A673 (cell line): ENCODE measurements around the gene SEC62.

Experiments used
- EZH2 ChIP-seq: fragments of 200-600 bp; sonication (generic); IDR thresholded peaks from 2 replicates; pipeline ENCODE4 v1.6.1; 2017; ENCODE audit warnings: borderline replicate concordance, low read depth, mild to moderate bottlenecking, mixed read lengths, antibody characterized with exemption, low read length; ENCODE audit not compliant: poor library complexity, severe bottlenecking
- TF ChIP-seq, protein P1 (sequence below): fragments of 300-800, 200-600 bp; sonication (generic); conservative IDR thresholded peaks from 2 replicates; pipeline ENCODE4 v1.5.1; 2017; ENCODE audit warnings: low read depth, mild to moderate bottlenecking, antibody characterized with exemption, low read length, moderate library complexity, mixed read lengths

- TF ChIP-seq, protein P1, sequence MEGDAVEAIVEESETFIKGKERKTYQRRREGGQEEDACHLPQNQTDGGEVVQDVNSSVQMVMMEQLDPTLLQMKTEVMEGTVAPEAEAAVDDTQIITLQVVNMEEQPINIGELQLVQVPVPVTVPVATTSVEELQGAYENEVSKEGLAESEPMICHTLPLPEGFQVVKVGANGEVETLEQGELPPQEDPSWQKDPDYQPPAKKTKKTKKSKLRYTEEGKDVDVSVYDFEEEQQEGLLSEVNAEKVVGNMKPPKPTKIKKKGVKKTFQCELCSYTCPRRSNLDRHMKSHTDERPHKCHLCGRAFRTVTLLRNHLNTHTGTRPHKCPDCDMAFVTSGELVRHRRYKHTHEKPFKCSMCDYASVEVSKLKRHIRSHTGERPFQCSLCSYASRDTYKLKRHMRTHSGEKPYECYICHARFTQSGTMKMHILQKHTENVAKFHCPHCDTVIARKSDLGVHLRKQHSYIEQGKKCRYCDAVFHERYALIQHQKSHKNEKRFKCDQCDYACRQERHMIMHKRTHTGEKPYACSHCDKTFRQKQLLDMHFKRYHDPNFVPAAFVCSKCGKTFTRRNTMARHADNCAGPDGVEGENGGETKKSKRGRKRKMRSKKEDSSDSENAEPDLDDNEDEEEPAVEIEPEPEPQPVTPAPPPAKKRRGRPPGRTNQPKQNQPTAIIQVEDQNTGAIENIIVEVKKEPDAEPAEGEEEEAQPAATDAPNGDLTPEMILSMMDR = no peak
- no peak for TF ChIP-seq EZH2
Observed at GRCh38 chr3:169923831-169924230, 42.8 kb upstream of the SEC62 start.
